SK-N-MC (cell line): ENCODE data around the gene ACSS3.
"Not testable (repeated sequence)": the region's sequence is repeated elsewhere in the genome, so short reads cannot be mapped to it uniquely, and the experiment has no call there.

Source experiments
- DNase-seq: peaks from one replicate; pipeline ENCODE4 v3.0.0-alpha.2; 2011; ENCODE audit warnings: low read depth, low spot score
- H3K27ac ChIP-seq: fragments of 200-600 bp; sonication (generic); 2 replicates; pipeline ENCODE4 v1.5.1; 2016; ENCODE audit warnings: mixed run types
- H3K36me3 ChIP-seq: fragments of 200-600 bp; sonication (generic); 2 replicates; pipeline ENCODE4 v1.6.1; 2017; ENCODE audit warnings: antibody characterized with exemption, low read length, mixed read lengths; ENCODE audit not compliant: insufficient read depth
- H3K4me3 ChIP-seq: fragments of 200-600 bp; sonication (generic); 2 replicates; pipeline ENCODE4 v1.5.1; 2016
- H3K9ac ChIP-seq: fragments of 200-600 bp; sonication (generic); 2 replicates; pipeline ENCODE4 v1.8.0; 2017; ENCODE audit warnings: mixed run types, mixed read lengths; ENCODE audit not compliant: insufficient read length
- H3K9me3 ChIP-seq: fragments of 200-600 bp; sonication (generic); 2 replicates; pipeline ENCODE4 v1.6.1; 2017; ENCODE audit warnings: low read depth, mild to moderate bottlenecking, antibody characterized with exemption, low read length, moderate library complexity, mixed read lengths
- EZH2 ChIP-seq: fragments of 200-600 bp; sonication (generic); IDR thresholded peaks from one replicate; pipeline ENCODE4 v1.6.1; 2017; ENCODE audit warnings: antibody characterized with exemption
- FOXP2 ChIP-seq: optimal IDR thresholded peaks from 2 replicates; pipeline ENCODE3; 2011; ENCODE audit warnings: mild to moderate bottlenecking, moderate library complexity; ENCODE audit not compliant: insufficient read depth; ENCODE audit errors: extremely low read length, control extremely low read depth
- POLR2AphosphoS5 ChIP-seq: IDR thresholded peaks from 2 replicates; pipeline ENCODE4 v1.6.1; 2012; ENCODE audit warnings: mild to moderate bottlenecking, low read depth, low read length, borderline replicate concordance

The ACSS3 gene

DNA sequence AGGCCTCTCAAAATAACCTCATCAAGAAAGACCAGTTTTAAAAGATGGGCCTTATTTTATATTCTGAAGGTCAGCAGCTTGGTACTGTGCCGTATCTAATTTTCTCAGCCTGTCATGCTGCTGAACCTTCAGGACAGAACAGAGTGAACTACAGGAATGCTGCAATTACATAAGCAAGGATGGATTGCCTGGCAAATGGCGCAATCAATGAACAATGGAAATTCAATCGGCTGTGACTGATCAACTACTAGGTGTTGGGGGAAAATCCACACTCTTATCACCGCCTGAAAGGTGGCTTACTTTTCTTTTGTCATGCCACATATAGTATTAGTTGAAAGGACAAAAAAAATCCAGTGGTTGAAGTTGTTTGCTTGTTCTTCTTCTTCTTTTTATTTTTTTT lies 8.5 kb downstream of the ACSS3 start:
- H3K9ac ChIP-seq = no peak overlapping the region
- DNase-seq = no peak

DNA sequence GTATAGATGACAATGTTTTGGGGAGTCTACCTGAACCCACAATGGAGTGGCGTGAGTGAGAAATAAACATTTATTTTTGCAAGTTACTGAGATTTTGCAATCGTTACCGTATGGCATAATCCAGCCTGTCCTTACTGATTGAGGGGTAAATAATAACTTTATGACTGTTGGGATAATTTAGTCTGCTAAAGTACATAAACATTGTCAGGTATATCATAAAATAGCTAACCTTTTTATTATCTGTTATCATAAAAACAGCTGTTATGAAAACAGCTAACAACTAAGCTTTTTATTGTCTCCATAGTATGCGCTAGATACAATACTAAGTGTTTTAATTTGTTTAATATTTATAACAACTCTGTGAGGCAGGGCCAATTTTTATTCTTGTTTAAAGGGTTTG lies 10.3 kb downstream of the ACSS3 start:
- Histone ChIP-seq H3K4me3 (no peak overlapping the region), H3K9ac (no peak overlapping the region), H3K9me3 (no peaks in the 10 kb centered on the region), H3K27ac (no peak overlapping the region), H3K36me3 (no peaks in the 10 kb centered on the region)
- DNase-seq = no peak
- TF ChIP-seq EZH2 (no peak), FOXP2 (no peak), POLR2AphosphoS5 (no peak)

More for the DNA sequence above, 8.5 kb downstream of the ACSS3 start:
- Histone ChIP-seq H3K9me3 (no peaks in the 10 kb centered on the region), H3K36me3 (no peaks in the 10 kb centered on the region), H3K4me3 (no peak overlapping the region), H3K27ac (no peak overlapping the region)
- TF ChIP-seq POLR2AphosphoS5 = no peak

DNA sequence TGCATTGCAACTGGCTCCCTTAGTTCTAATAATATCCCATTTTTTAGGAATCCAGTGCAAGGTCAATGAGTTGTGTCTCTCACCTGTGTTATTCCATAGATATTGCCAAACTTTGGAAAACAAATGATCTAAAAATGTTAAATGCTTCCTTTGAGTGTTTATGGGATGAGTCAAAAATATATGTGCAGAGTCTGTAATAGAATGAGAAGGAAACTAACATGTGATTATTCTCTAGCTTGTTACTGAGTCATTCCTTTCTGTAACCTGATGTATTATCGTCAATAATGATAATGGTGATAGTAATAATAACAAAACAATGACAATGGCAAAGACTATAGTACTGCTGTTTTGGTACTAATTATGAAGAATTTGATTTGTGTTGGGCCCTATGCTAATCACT lies 11.5 kb downstream of the ACSS3 start:
- Histone ChIP-seq H3K36me3 (no peaks in the 10 kb centered on the region), H3K27ac (no peak overlapping the region), H3K4me3 (no peak overlapping the region), H3K9me3 (no peaks in the 10 kb centered on the region), H3K9ac (no peak overlapping the region)
- no peak for DNase-seq
- TF ChIP-seq FOXP2 (no peak), EZH2 (no peak), POLR2AphosphoS5 (no peak)

DNA sequence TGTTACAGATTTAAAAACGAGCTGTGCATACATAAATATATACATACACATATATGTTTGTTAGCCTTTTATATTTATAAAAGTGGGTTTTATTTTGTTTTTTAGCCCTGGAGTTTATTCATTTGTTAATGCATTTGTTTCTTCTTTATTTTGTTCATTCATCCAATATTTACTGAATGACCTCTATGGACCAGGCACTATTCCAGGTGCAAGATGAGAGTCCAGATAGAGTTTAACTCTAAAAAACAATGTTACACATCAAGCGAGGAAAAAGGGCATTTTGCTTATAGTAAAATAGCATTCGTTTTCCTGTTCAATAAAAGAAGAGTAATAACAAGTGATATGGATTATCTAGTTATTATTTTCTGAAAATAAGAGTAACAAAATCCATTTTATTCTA lies 14.2 kb downstream of the ACSS3 start:
- no peak for DNase-seq
- no peak overlapping the region for H3K9ac ChIP-seq
- TF ChIP-seq EZH2 (no peak), POLR2AphosphoS5 (no peak), FOXP2 (no peak)

DNA sequence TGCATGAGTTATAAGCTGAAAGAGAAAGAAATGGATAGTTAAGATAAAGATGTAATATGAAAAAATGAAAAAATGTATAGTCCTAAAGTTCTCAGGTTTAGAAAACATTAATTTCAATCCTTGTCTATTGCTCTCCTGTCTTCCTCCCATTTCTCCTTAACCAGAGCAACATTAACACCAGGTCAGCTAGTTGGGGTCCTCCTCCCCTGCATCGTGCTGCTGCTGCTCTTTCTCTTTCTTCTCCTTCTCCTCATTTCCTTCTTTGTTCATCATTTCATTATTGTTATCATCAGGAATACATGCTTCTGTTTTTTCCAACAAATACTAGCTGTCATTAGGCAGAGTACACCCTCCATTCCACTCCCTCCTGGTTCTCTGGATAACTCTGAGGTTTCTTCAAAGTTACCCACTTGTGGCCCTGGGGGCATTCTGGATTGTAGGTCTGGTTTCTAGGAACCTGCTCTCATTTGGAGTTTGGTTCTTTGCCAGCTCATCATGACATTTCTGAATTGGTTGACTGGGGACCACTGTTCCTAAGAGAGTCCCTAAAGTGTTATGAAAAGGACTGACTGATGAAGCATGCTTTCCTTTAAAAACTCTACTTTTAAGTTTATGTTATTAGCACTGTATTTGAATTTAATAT lies 17.0 kb downstream of the ACSS3 start:
- Histone ChIP-seq H3K4me3 (no peak overlapping the region), H3K27ac (no peak overlapping the region), H3K36me3 (no peaks in the 10 kb centered on the region), H3K9me3 (no peaks in the 10 kb centered on the region), H3K9ac (no peak overlapping the region)
- no peak for DNase-seq
- TF ChIP-seq EZH2 = no peak
- no peak for TF ChIP-seq FOXP2
- no peak for TF ChIP-seq POLR2AphosphoS5

More for the DNA sequence above, 14.2 kb downstream of the ACSS3 start:
- Histone ChIP-seq H3K36me3 (no peaks in the 10 kb centered on the region), H3K27ac (no peak overlapping the region), H3K4me3 (no peak overlapping the region), H3K9me3 (no peaks in the 10 kb centered on the region)

DNA sequence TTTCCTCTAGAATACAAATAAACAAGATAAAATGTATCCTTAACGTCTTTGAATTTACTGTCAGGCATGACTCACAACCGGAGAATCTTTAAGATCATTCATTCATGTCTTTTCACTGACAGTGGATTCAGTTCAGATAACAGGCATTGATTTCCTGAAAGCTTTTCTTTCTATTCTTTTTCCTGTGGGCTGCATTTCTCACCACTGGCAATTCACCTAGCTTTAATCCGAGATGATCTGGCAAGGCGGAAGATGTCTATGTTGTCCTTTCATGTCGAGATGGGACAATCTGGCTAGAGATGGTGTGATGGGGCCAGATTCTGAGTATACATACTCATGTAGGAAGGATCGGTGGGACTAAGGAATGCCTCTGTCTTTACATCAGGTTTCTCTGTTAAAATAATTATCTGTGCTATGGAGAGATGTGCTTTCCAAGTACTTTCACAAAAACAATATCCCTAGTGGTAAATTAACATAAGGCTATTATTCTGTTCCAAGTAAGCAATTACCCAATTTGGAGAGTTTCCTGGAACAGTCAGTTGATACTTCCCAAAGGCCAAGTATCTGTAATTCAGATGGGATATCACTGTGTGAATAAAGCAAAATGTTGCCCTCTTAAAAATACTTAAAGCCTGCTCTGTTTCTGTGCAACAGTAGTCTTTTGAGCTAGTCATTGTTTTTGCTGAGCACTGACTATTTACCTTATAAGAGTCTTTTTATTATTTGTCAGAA lies 17.8 kb downstream of the ACSS3 start:
- no peak for DNase-seq
- H3K4me3 ChIP-seq = no peak overlapping the region
- TF ChIP-seq EZH2 (no peak), FOXP2 (no peak), POLR2AphosphoS5 (no peak)
- no peaks in the 10 kb centered on the region for H3K36me3 ChIP-seq
- no peaks in the 10 kb centered on the region for H3K9me3 ChIP-seq
- no peak overlapping the region for H3K27ac ChIP-seq
- no peak overlapping the region for H3K9ac ChIP-seq

DNA sequence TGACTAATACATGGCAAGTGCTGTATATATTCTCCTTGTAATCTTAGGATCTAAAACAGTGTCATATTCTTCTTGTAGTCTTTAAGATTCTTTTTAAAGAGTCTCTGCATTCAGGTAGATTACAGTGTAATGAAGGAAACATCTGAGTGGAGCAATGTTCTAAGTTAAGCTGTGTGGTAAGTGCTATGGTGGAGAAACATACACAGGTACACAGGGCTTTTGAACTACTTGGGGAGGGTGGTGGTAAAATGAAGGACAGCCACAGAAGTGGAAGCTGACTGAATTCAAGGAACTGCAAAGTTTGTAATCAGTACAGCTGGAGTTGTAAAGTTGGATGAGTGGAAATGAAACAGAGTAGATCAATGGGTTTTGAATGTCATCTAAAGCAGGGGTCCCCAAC lies 27.8 kb downstream of the ACSS3 start:
- TF ChIP-seq EZH2 (no peak), POLR2AphosphoS5 (no peak), FOXP2 (no peak)
- Histone ChIP-seq H3K9me3 (no peaks in the 10 kb centered on the region), H3K27ac (no peak overlapping the region), H3K9ac (no peak overlapping the region), H3K36me3 (no peaks in the 10 kb centered on the region), H3K4me3 (no peak overlapping the region)
- DNase-seq = no peak

DNA sequence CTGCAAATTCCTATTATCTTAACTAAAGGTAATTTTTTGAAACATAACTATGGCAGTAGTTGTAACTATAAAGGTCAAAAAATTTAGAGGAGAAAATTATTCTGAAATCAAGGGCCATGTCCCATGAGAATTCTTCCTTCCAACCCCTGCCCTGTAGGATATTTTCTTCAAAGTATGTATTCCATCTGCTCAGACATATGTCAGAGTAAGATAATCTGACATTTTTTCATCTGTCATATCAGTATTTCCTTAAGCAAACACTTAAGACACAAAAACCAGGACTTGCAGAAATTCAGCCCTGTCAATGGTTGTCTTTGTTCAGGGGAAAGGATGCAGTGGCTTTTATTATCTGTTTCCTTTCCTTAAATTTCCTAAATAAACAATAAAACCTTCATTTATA lies 36.3 kb downstream of the ACSS3 start:
- no peak for DNase-seq
- no peak for TF ChIP-seq FOXP2
- no peak for TF ChIP-seq POLR2AphosphoS5
- no peak for TF ChIP-seq EZH2
- no peaks in the 10 kb centered on the region for H3K36me3 ChIP-seq
- H3K9me3 ChIP-seq = no peaks in the 10 kb centered on the region
- H3K4me3 ChIP-seq = no peak overlapping the region
- H3K27ac ChIP-seq = no peak overlapping the region
- H3K9ac ChIP-seq = no peak overlapping the region

DNA sequence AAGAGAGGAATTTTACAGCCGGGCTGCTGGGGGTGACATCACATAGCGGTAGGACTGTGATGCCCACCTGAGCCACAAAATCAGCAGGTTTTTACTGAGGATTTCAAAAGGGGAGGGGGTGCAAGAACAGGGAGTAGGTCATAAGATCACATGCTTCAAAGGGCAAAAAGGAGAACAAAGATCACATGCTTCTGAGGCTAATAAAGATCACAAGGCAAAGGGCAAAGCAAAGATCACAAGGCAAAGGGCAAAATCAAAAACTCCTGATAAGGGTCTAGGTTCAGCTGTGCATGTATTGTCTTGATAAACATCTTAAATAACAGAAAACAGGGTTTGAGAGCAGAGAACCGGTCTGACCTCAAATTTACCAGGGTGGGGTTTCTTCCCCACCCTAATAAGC lies 41.2 kb downstream of the ACSS3 start:
- H3K27ac ChIP-seq, H3K9ac ChIP-seq, H3K9me3 ChIP-seq, H3K4me3 ChIP-seq, DNase-seq, H3K36me3 ChIP-seq: not testable (repeated sequence)
